Osteoblast (primary cell): ENCODE measurements around the gene C11orf21. TPM values are rescaled to one million over a fixed set of nuclear protein-coding genes. Genes with fewer than 3 reads are reported as not detected.

Source experiments
- DNase-seq: peaks from one replicate; pipeline ENCODE4 v3.0.0; 2011; ENCODE audit warnings: low spot score, mixed read lengths; ENCODE audit not compliant: insufficient read length; ENCODE audit errors: missing footprints
- H2AFZ ChIP-seq: 2 replicates; pipeline ENCODE4 v1.6.0; 2011; ENCODE audit warnings: mild to moderate bottlenecking, low read length
- H3K27ac ChIP-seq: 2 replicates; pipeline ENCODE4 v1.5.1; 2011; ENCODE audit warnings: mild to moderate bottlenecking, low read depth, low read length, moderate library complexity
- H3K27me3 ChIP-seq: 2 replicates; pipeline ENCODE4 v1.6.0; 2012; ENCODE audit warnings: mild to moderate bottlenecking, control low read depth, inconsistent platforms, low read length, moderate library complexity; ENCODE audit not compliant: insufficient read depth
- H3K36me3 ChIP-seq: 2 replicates; pipeline ENCODE4 v1.5.1; 2011; ENCODE audit warnings: mild to moderate bottlenecking, low read length, control low read depth, moderate library complexity; ENCODE audit not compliant: insufficient read depth
- H3K4me1 ChIP-seq: 2 replicates; pipeline ENCODE4 v1.5.1; 2011; ENCODE audit warnings: mild to moderate bottlenecking, low read length, control low read depth, moderate library complexity; ENCODE audit not compliant: insufficient read depth
- H3K4me2 ChIP-seq: 2 replicates; pipeline ENCODE4 v1.6.0; 2011; ENCODE audit warnings: mild to moderate bottlenecking, low read length; ENCODE audit not compliant: insufficient read depth
- H3K4me3 ChIP-seq: fragments of 200-600 bp; sonication (generic); 3 replicates; pipeline ENCODE4 v1.5.1; 2012; ENCODE audit warnings: mild to moderate bottlenecking, low read length, inconsistent platforms; ENCODE audit not compliant: insufficient read depth
- H3K79me2 ChIP-seq: 2 replicates; pipeline ENCODE4 v1.6.0; 2012; ENCODE audit warnings: mild to moderate bottlenecking, low read length, control low read depth, inconsistent platforms; ENCODE audit not compliant: insufficient read depth
- H3K9me3 ChIP-seq: 2 replicates; pipeline ENCODE4 v1.5.1; 2011; ENCODE audit warnings: low read depth, low read length, control low read depth
- H4K20me1 ChIP-seq: 2 replicates; pipeline ENCODE4 v1.6.0; 2012; ENCODE audit warnings: mild to moderate bottlenecking, low read length, control low read depth; ENCODE audit not compliant: insufficient read depth
- CTCF ChIP-seq: IDR thresholded peaks from 2 replicates; pipeline ENCODE4 v1.5.1; 2011; ENCODE audit warnings: mild to moderate bottlenecking, low read depth, low read length, moderate library complexity; ENCODE audit errors: extremely low read depth
- total RNA-seq: library from RNA; depleted of rRNA; stranded (reverse); fragments of >200 nt; gene quantifications from 2 replicates; pipeline ENCODE4 v1.2.3, GENCODE V29; 2012

C11orf21 gene
- total RNA-seq, 1 donor, result 0.36 TPM

GRCh38 chr11:2263071-2263565 is 38.6 kb downstream of the C11orf21 start:
- no peak overlapping the region for H3K4me3 ChIP-seq
- no peaks in the 10 kb centered on the region for H3K9me3 ChIP-seq
- no peak overlapping the region for H3K4me2 ChIP-seq
- H2AFZ ChIP-seq, result no peak overlapping the region
- H3K4me1 ChIP-seq, result no peaks in the 10 kb centered on the region
- no peaks in the 10 kb centered on the region for H3K36me3 ChIP-seq
- no peak overlapping the region for H3K27ac ChIP-seq
- peaks cover 5% of the 10 kb centered on the region for H3K27me3 ChIP-seq
- H3K79me2 ChIP-seq, result no peaks in the 10 kb centered on the region
- DNase-seq, result peak; percentile 85
- no peak for TF ChIP-seq CTCF
- H4K20me1 ChIP-seq, result no peaks in the 10 kb centered on the region

GRCh38 chr11:2262301-2263070 is 39.2 kb downstream of the C11orf21 start:
- peak; percentile 70 for DNase-seq
- no peak overlapping the region for H3K4me3 ChIP-seq
- H3K4me1 ChIP-seq, result no peaks in the 10 kb centered on the region
- no peak overlapping the region for H2AFZ ChIP-seq
- TF ChIP-seq CTCF, result no peak
- H3K79me2 ChIP-seq, result no peaks in the 10 kb centered on the region
- H4K20me1 ChIP-seq, result no peaks in the 10 kb centered on the region
- no peak overlapping the region for H3K27ac ChIP-seq
- H3K27me3 ChIP-seq, result peaks cover 5% of the 10 kb centered on the region
- no peaks in the 10 kb centered on the region for H3K36me3 ChIP-seq
- no peaks in the 10 kb centered on the region for H3K9me3 ChIP-seq
- no peak overlapping the region for H3K4me2 ChIP-seq

GRCh38 chr11:2261436-2262230 is 40.1 kb downstream of the C11orf21 start:
- Histone ChIP-seq H3K4me2 (no peak overlapping the region), H3K27ac (no peak overlapping the region), H4K20me1 (no peaks in the 10 kb centered on the region), H3K27me3 (peaks cover 5% of the 10 kb centered on the region), H3K36me3 (no peaks in the 10 kb centered on the region), H3K9me3 (no peaks in the 10 kb centered on the region), H2AFZ (no peak overlapping the region), H3K79me2 (no peaks in the 10 kb centered on the region), H3K4me1 (no peaks in the 10 kb centered on the region), H3K4me3 (no peak overlapping the region)
- peak; percentile 80 for DNase-seq
- TF ChIP-seq CTCF, result no peak
